H1 (cell line): Measurements from ENCODE around the gene GPLD1. TPM values are rescaled to one million over a fixed set of nuclear protein-coding genes. Genes with fewer than 3 reads are reported as not detected.

Experiments
- ASH2L ChIP-seq: fragments of 200-600, 300-600 bp; sonication (generic); IDR thresholded peaks from one replicate; pipeline ENCODE4 v1.7.1; 2017; ENCODE audit warnings: low read length
- ATF2 ChIP-seq: IDR thresholded peaks from 2 replicates; pipeline ENCODE4 v1.6.1; 2012; ENCODE audit warnings: low read length, inconsistent platforms
- BRCA1 ChIP-seq: IDR thresholded peaks from 2 replicates; pipeline ENCODE4 v1.6.1; 2012; ENCODE audit warnings: low read depth, low read length, improper control_type of control experiment
- E2F6 ChIP-seq: IDR thresholded peaks from 2 replicates; pipeline ENCODE4 v1.6.1; 2012; ENCODE audit warnings: inconsistent platforms
- EP300 ChIP-seq, 2 experiments: IDR thresholded peaks; 1 replicate in 1 of 2; 2 replicates in 1 of 2; pipeline ENCODE4 v1.6.1; 2011 to 2012; ENCODE audit warnings: low read depth in 2 of 2, low read length in 2 of 2, mild to moderate bottlenecking in 2 of 2, borderline replicate concordance in 1 of 2, inconsistent platforms in 1 of 2, moderate library complexity in 1 of 2
- EZH2 ChIP-seq: fragments of 200-600 bp; sonication (generic); IDR thresholded peaks from 2 replicates; pipeline ENCODE4 v1.7.1; 2012; ENCODE audit warnings: low read depth, mild to moderate bottlenecking, moderate library complexity, low read length, inconsistent platforms; ENCODE audit not compliant: severe bottlenecking
- GABPA ChIP-seq: IDR thresholded peaks from 2 replicates; pipeline ENCODE4 v1.6.1; 2011; ENCODE audit warnings: mild to moderate bottlenecking, low read length, moderate library complexity, borderline replicate concordance; ENCODE audit not compliant: insufficient read depth
- GTF2F1 ChIP-seq: IDR thresholded peaks from 2 replicates; pipeline ENCODE4 v1.6.1; 2012; ENCODE audit warnings: low read depth, low read length, improper control_type of control experiment, borderline replicate concordance
- HDAC6 ChIP-seq: IDR thresholded peaks from one replicate; pipeline ENCODE4 v1.7.1; 2012; ENCODE audit warnings: low read depth, mild to moderate bottlenecking, inconsistent platforms, low read length, moderate library complexity
- NRF1 ChIP-seq: IDR thresholded peaks from 2 replicates; pipeline ENCODE4 v1.6.1; 2011; ENCODE audit warnings: mild to moderate bottlenecking, low read depth, low read length, improper control_type of control experiment
- RFX5 ChIP-seq: IDR thresholded peaks from 2 replicates; pipeline ENCODE4 v1.6.1; 2011; ENCODE audit warnings: low read depth, low read length, improper control_type of control experiment, borderline replicate concordance
- RXRA ChIP-seq: IDR thresholded peaks from 2 replicates; pipeline ENCODE4 v1.6.1; 2011; ENCODE audit warnings: low read depth, mild to moderate bottlenecking, low read length, moderate library complexity; ENCODE audit not compliant: insufficient read depth
- SP1 ChIP-seq: IDR thresholded peaks from 2 replicates; pipeline ENCODE4 v1.6.1; 2011; ENCODE audit warnings: low read depth, low read length
- SUZ12 ChIP-seq: fragments of 200-600 bp; sonication (generic); IDR thresholded peaks from 2 replicates; pipeline ENCODE4 v1.6.1; 2012; ENCODE audit warnings: mild to moderate bottlenecking, inconsistent platforms, low read length, moderate library complexity, mixed read lengths
- TAF1 ChIP-seq: IDR thresholded peaks from 2 replicates; pipeline ENCODE4 v1.6.1; 2011; ENCODE audit warnings: mild to moderate bottlenecking, low read depth, low read length
- YY1 ChIP-seq: IDR thresholded peaks from 2 replicates; pipeline ENCODE4 v1.6.1; 2011; ENCODE audit warnings: low read depth, mild to moderate bottlenecking, low read length
- polyA plus RNA-seq, 7 experiments: library from polyadenylated mRNA; depleted of rRNA in 3 of 7; stranded (reverse) in 5 of 7; unstranded in 2 of 7; fragments of >200 nt in 5 of 7; fragments of 200-250 nt in 2 of 7; gene quantifications; 1 replicate in 5 of 7; 2 replicates in 1 of 7; 4 replicates in 1 of 7; pipeline versions ENCODE4 v1.2.1 to v1.2.3, GENCODE V29; 2011 to 2013; ENCODE audit warnings: missing spikeins in 2 of 7, mixed read lengths in 2 of 7
- total RNA-seq: library from RNA; stranded (reverse); fragmentation: NEBNext Ultra II Directional; extraction: Animal tissue kit (Norgen Biotek cat#: 25700); gene quantifications from 2 replicates; pipeline ENCODE4 v1.2.1, GENCODE V29; 2021
- TF ChIP-seq, protein P1 (sequence below), 3 experiments: IDR thresholded peaks; 1 replicate in 2 of 3; 2 replicates in 1 of 3; pipeline versions ENCODE4 v1.5.1 to v1.6.1; 2011; ENCODE audit warnings: low read length in 3 of 3, mild to moderate bottlenecking in 3 of 3, inconsistent platforms in 2 of 3, low read depth in 1 of 3, moderate library complexity in 1 of 3; ENCODE audit not compliant: insufficient read depth in 1 of 3; ENCODE audit errors: control extremely low read depth in 1 of 3

GPLD1 gene
- total and polyA plus RNA-seq, 2 of the 8 experiments (the other 6 are each of a cell fraction or from before 2014, with no cell fraction given): 3.7 to 5.3 TPM

DNA sequence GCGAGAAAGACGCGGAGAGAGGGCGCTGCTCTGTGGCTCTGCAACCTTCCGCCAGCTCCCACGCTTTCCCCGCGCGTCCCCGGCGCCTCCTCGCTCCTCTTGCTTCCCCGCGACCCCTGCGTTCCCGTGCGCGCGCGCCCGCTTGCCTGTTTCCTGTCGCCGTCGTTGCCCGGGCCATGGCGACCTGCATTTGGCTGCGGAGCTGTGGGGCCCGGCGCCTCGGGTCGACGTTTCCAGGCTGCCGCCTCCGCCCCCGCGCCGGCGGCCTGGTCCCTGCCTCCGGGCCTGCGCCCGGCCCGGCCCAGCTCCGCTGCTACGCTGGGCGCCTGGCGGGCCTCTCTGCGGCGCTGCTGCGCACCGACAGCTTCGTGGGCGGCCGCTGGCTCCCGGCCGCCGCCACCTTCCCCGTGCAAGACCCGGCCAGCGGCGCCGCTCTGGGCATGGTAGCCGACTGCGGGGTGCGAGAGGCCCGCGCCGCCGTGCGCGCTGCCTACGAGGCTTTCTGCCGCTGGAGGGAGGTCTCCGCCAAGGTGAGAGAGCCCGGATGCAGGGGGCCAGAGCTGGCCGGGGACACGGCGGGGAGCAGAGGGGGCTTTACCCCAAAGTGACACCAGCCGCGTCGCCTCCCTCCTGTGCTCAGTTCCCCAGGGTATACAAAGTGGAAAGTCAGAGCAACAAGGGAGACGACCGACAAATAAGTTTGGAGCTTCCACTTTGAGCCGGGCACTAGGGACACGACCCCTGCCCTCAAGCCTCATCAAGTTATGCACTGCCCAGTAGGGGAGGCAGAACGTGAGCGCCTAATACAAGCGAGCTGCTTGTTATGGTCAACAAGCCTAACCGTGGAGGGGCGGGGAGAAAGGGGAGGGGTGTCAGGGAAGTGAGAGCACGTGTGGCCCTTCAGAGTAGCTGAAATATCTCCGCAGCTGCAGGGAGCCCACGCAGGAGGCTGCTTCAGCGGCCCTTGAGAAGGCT is 5.7 kb upstream of the GPLD1 start, which contains the start of gene ALDH5A1 (continued):
- TF ChIP-seq ATF2 (no peak), TAF1 (peak; percentile 52; the same call in 1 of the 2 replicates), RFX5 (no peak), YY1 (peak; percentile 22; the same call in 1 of the 2 replicates), BRCA1 (no peak), EP300 (IDR thresholded peaks at IDR 0.05; ENCODE audit: borderline replicate concordance in 1 of 2, low read depth in 2 of 2, low read length in 2 of 2) (no peak), ASH2L (peak; percentile 70), E2F6 (peak; percentile 2; the same call in 1 of the 2 replicates), SP1 (no peak), RXRA (no peak), SUZ12 (peak; percentile 33; the same call in 1 of the 2 replicates), HDAC6 (no peak), GTF2F1 (no peak), GABPA (peak; percentile 46; the same call in 1 of the 2 replicates), NRF1 (no peak), EZH2 (peak; percentile 19)
- TF ChIP-seq, protein P1, sequence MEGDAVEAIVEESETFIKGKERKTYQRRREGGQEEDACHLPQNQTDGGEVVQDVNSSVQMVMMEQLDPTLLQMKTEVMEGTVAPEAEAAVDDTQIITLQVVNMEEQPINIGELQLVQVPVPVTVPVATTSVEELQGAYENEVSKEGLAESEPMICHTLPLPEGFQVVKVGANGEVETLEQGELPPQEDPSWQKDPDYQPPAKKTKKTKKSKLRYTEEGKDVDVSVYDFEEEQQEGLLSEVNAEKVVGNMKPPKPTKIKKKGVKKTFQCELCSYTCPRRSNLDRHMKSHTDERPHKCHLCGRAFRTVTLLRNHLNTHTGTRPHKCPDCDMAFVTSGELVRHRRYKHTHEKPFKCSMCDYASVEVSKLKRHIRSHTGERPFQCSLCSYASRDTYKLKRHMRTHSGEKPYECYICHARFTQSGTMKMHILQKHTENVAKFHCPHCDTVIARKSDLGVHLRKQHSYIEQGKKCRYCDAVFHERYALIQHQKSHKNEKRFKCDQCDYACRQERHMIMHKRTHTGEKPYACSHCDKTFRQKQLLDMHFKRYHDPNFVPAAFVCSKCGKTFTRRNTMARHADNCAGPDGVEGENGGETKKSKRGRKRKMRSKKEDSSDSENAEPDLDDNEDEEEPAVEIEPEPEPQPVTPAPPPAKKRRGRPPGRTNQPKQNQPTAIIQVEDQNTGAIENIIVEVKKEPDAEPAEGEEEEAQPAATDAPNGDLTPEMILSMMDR (IDR thresholded peaks at IDR 0.05; ENCODE audit: control extremely low read depth in 1 of 3, insufficient read depth in 1 of 3, low read depth in 1 of 3, low read length in 3 of 3): peak; percentile 35 to 40 (median 36)
